Epidermal melanocyte (primary cell): ENCODE results near the gene PNPLA6.

Experiments
- DNase-seq: peaks from one replicate; pipeline ENCODE4 v3.0.0; 2011; ENCODE audit warnings: low spot score; ENCODE audit not compliant: insufficient read length

PNPLA6 gene

GRCh38 chr19:7515110-7515644, 20.3 kb upstream of the PNPLA6 start:
- no peak for DNase-seq

- peak; percentile 96 for DNase-seq
Measured at GRCh38 chr19:7515645-7516151, 19.8 kb upstream of the PNPLA6 start, which contains the start of gene ZNF358. Gene ZNF358 (plus strand): TSS chr19:7516103. CDS start chr19:7519243, 3,140 bp downstream.

GRCh38 chr19:7516333-7516732, 19.2 kb upstream of the PNPLA6 start:
- DNase-seq = no peak

GRCh38 chr19:7516878-7517277, 18.6 kb upstream of the PNPLA6 start:
- no peak for DNase-seq

- no peak for DNase-seq
Measured at GRCh38 chr19:7519361-7520130, 16.0 kb upstream of the PNPLA6 start.

GRCh38 chr19:7520131-7521051, 15.1 kb upstream of the PNPLA6 start:
- DNase-seq = no peak

GRCh38 chr19:7521551-7522071, 13.9 kb upstream of the PNPLA6 start:
- DNase-seq = no peak

GRCh38 chr19:7522072-7522922, 13.2 kb upstream of the PNPLA6 start, which contains the start of gene MCOLN1:
Gene MCOLN1 (plus strand): TSS chr19:7522624. CDS start chr19:7522751, 127 bp downstream.
- DNase-seq = peak; percentile 100

GRCh38 chr19:7522923-7523667, 12.4 kb upstream of the PNPLA6 start:
- DNase-seq = peak; percentile 38

- no peak for DNase-seq
Measured at GRCh38 chr19:7524523-7524922, 11.0 kb upstream of the PNPLA6 start.

- no peak for DNase-seq
Measured at GRCh38 chr19:7524992-7525739, 10.4 kb upstream of the PNPLA6 start.

GRCh38 chr19:7526059-7526929, 9.2 kb upstream of the PNPLA6 start:
- DNase-seq = no peak

GRCh38 chr19:7527516-7528191, 7.9 kb upstream of the PNPLA6 start:
- DNase-seq = no peak

- DNase-seq = no peak
Measured at GRCh38 chr19:7528192-7528519, 7.4 kb upstream of the PNPLA6 start.

- no peak for DNase-seq
Measured at GRCh38 chr19:7528522-7529245, 6.8 kb upstream of the PNPLA6 start.

- DNase-seq = no peak
Measured at GRCh38 chr19:7529246-7529600, 6.3 kb upstream of the PNPLA6 start.
